ENCODE data around the gene DIO3. TPM values are rescaled to one million over a fixed set of nuclear protein-coding genes. Genes with fewer than 3 reads are reported as not detected.

Gene DIO3
- total RNA-seq, 1 donor from 2014 or later = 4.4 TPM

DNA sequence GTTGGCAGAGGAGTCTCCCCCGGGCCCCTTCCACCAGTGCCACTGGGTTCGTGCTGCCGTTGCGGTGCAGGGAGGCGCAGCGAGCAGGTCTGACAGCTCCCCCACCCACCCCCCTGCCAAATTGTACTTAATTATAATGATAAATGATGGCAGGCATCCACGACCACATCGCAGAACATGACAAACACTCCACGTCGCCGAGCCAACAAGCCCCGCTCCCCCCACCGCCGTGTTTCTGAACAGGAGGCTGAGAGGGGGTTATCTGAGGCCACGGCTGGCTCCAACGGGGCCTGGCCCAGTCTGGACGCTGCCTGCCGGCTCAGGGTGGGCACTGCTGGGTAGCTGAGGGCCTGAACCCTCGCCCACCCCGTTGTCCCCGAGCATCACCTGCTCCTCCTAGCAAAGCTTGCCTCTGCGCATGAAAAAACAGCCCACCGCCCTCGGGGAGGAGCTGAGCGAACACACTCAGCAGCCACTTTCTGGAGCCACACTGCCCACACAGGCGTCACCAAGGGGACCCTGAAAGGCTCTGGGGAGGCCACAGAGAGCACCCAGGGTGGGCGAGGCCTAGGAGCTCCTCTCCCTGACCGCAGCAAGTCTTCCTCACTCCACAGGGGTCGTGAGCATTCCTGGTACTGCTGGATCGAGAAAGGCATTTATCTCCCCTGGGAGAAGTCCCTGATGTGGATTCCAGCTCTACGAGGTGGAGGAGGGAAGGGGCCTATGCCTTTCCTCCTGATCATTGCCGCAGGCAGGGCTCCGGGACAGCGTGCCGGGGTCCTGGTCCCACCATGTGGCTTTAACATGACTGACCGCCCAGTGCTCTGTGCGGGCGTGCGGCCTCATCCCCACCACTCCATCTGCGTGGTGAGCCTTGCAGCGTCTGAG lies 35.4 kb upstream of the DIO3 start:
- DNase-seq (ENCODE audit: low spot score, unreplicated experiment) = no peak
- peaks cover 16% of the 10 kb centered on the region for H3K27me3 Mint-ChIP-seq
- TF ChIP-seq, protein P1, sequence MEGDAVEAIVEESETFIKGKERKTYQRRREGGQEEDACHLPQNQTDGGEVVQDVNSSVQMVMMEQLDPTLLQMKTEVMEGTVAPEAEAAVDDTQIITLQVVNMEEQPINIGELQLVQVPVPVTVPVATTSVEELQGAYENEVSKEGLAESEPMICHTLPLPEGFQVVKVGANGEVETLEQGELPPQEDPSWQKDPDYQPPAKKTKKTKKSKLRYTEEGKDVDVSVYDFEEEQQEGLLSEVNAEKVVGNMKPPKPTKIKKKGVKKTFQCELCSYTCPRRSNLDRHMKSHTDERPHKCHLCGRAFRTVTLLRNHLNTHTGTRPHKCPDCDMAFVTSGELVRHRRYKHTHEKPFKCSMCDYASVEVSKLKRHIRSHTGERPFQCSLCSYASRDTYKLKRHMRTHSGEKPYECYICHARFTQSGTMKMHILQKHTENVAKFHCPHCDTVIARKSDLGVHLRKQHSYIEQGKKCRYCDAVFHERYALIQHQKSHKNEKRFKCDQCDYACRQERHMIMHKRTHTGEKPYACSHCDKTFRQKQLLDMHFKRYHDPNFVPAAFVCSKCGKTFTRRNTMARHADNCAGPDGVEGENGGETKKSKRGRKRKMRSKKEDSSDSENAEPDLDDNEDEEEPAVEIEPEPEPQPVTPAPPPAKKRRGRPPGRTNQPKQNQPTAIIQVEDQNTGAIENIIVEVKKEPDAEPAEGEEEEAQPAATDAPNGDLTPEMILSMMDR (IDR thresholded peaks at IDR 0.05; ENCODE audit: unreplicated experiment) = no peak
- H3K4me1 Mint-ChIP-seq (ENCODE audit: low read depth) = peaks cover 3% of the 10 kb centered on the region
- H3K4me3 Mint-ChIP-seq (ENCODE audit: low read depth) = no peak overlapping the region
- H3K36me3 Mint-ChIP-seq (ENCODE audit: insufficient read depth) = no peaks in the 10 kb centered on the region
- no peak overlapping the region for H3K27ac Mint-ChIP-seq
- no peaks in the 10 kb centered on the region for H3K9me3 Mint-ChIP-seq (ENCODE audit: low read depth)

DNA sequence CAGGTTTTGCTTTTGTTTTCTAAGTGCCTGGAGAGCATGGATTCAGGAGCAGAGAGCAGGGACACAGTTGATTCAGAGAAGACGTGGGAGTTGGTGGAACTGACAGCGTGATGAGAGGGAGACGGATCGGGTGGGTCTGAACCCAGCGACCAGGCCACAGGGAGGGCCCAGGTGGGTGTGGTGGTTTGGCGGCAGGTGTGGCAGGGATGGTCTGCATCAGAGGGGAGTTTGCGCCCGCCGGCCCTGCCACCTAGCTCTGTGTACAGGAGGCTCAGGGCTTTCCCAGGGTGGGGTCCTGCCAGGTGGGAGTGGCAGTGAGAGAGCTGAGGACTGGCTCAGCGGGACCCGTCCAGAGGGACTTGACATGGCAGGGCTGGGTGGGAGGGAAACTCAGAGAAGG lies 33.3 kb upstream of the DIO3 start:
- TF ChIP-seq, protein P1 (IDR thresholded peaks at IDR 0.05; ENCODE audit: unreplicated experiment) = no peak
- H3K27ac Mint-ChIP-seq = no peak overlapping the region
- no peak for DNase-seq (ENCODE audit: low spot score, unreplicated experiment)
- H3K4me1 Mint-ChIP-seq (ENCODE audit: low read depth) = peaks cover 3% of the 10 kb centered on the region
- H3K9me3 Mint-ChIP-seq (ENCODE audit: low read depth) = no peaks in the 10 kb centered on the region
- H3K36me3 Mint-ChIP-seq (ENCODE audit: insufficient read depth) = no peaks in the 10 kb centered on the region
- no peak overlapping the region for H3K4me3 Mint-ChIP-seq (ENCODE audit: low read depth)
- H3K27me3 Mint-ChIP-seq = peaks cover 25% of the 10 kb centered on the region

DNA sequence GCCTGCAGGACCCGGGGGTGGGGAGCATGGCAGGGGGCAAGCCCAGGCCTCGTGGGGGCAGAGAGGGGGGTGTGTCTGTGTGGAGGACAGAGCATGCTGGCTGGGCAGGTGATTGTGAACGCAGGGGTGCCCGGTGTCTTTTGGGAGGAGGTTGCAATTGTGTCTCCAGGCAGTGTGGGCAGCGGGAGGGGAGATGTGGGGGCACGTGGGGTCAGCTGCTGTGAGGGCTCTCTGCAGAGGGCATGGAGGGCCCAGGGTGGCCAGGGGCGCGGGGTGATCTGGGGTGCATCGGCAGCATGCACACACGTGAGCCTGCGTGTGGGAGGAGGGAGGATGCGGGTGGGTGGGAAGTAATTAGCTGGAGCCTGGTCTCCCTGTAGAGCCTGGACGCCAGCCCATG lies 32.2 kb upstream of the DIO3 start:
- Mint-ChIP-seq H3K27me3 (peaks cover 31% of the 10 kb centered on the region), H3K4me1 (ENCODE audit: low read depth) (no peaks in the 10 kb centered on the region), H3K36me3 (ENCODE audit: insufficient read depth) (no peaks in the 10 kb centered on the region), H3K9me3 (ENCODE audit: low read depth) (no peaks in the 10 kb centered on the region), H3K27ac (no peak overlapping the region), H3K4me3 (ENCODE audit: low read depth) (no peak overlapping the region)
- DNase-seq (ENCODE audit: low spot score, unreplicated experiment) = no peak
- TF ChIP-seq, protein P1 (IDR thresholded peaks at IDR 0.05; ENCODE audit: unreplicated experiment) = no peak

DNA sequence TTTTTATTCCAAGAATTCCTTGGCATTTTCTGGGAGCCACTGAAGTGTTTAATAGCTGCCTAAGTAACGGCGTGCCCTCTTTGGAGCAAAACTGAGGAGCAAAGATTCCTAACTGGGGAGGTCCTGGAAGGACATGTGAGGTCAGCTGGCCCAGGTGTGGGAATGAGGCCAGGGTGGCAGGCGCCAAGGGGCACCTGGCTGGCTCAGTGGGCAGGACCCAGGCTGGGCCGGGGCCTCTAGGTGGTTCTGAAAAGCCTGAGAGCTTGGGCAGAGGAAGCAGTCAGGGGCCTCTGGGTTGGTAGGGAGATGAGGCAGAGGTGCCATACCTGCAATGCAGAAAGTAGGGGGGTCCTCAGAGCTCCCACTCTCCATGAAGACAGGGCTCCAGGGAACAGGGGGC lies 27.1 kb upstream of the DIO3 start:
- DNase-seq (ENCODE audit: low spot score, unreplicated experiment) = no peak
- peaks cover 27% of the 10 kb centered on the region for H3K27me3 Mint-ChIP-seq

DNA sequence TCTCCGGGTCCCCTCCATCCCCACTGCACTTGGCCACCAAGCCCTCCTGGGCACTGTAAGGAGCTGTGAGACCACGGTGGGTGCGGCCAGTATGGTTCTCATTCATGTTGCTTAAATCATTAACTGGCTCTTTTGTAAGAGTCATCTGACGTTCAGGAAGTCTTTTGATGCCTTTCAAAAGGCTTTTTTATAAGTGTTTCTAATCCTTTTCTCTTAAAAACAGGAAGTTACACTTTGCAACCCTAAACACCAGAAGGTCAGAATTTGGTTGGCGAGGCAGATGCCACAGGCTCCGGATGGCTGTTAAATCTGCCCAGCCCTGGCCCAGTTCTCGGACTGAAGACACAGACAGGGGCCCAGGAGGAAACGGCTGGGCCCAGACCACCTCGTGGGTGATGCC lies 26.1 kb upstream of the DIO3 start:
- Mint-ChIP-seq H3K4me3 (ENCODE audit: low read depth) (no peak overlapping the region), H3K36me3 (ENCODE audit: insufficient read depth) (no peaks in the 10 kb centered on the region), H3K27ac (no peak overlapping the region), H3K27me3 (peaks cover 29% of the 10 kb centered on the region), H3K9me3 (ENCODE audit: low read depth) (no peaks in the 10 kb centered on the region), H3K4me1 (ENCODE audit: low read depth) (peaks cover 6% of the 10 kb centered on the region)
- DNase-seq (ENCODE audit: low spot score, unreplicated experiment) = no peak
- TF ChIP-seq, protein P1 (IDR thresholded peaks at IDR 0.05; ENCODE audit: unreplicated experiment) = no peak

More for the DNA sequence above, 27.1 kb upstream of the DIO3 start:
- Mint-ChIP-seq H3K27ac (no peak overlapping the region), H3K4me1 (ENCODE audit: low read depth) (peaks cover 6% of the 10 kb centered on the region), H3K9me3 (ENCODE audit: low read depth) (no peaks in the 10 kb centered on the region), H3K4me3 (ENCODE audit: low read depth) (no peak overlapping the region), H3K36me3 (ENCODE audit: insufficient read depth) (no peaks in the 10 kb centered on the region)
- TF ChIP-seq, protein P1 (IDR thresholded peaks at IDR 0.05; ENCODE audit: unreplicated experiment) = no peak
